ENCODE measurements around the gene TCF7L2.

- TF ChIP-seq CTCF (IDR thresholded peaks at IDR 0.05): no peak
- no peak for TF ChIP-seq POLR2A (IDR thresholded peaks at IDR 0.05)
These were observed 264.3 kb downstream of the TCF7L2 start for GRCh38 chr10:113214331-113214730.

Data from adrenal gland (tissue), 5 donors.